ENCODE measurements around the gene STIM2.

Gene STIM2

GRCh38 chr4:26891054-26891453, 30.4 kb downstream of the STIM2 start:
- no peak overlapping the region for H3K9ac ChIP-seq (ENCODE audit: low read depth, low read length, poor library complexity, severe bottlenecking)
- H3F3A ChIP-seq (ENCODE audit: low read depth), result no peaks in the 10 kb centered on the region
- H3K4me1 ChIP-seq (ENCODE audit: insufficient read depth, low read length, poor library complexity, severe bottlenecking), result peaks cover 14% of the 10 kb centered on the region
- H2AFZ ChIP-seq (ENCODE audit: low read length), result no peak overlapping the region
- H3K79me2 ChIP-seq (ENCODE audit: insufficient read depth, low read length), result peaks cover 33% of the 10 kb centered on the region
- no peak overlapping the region for H3K4me3 ChIP-seq (ENCODE audit: low read length, poor library complexity, severe bottlenecking)
- peaks cover 4% of the 10 kb centered on the region for H4K20me1 ChIP-seq (ENCODE audit: insufficient read depth, low read length, poor library complexity, severe bottlenecking)
- TF ChIP-seq, protein P1, sequence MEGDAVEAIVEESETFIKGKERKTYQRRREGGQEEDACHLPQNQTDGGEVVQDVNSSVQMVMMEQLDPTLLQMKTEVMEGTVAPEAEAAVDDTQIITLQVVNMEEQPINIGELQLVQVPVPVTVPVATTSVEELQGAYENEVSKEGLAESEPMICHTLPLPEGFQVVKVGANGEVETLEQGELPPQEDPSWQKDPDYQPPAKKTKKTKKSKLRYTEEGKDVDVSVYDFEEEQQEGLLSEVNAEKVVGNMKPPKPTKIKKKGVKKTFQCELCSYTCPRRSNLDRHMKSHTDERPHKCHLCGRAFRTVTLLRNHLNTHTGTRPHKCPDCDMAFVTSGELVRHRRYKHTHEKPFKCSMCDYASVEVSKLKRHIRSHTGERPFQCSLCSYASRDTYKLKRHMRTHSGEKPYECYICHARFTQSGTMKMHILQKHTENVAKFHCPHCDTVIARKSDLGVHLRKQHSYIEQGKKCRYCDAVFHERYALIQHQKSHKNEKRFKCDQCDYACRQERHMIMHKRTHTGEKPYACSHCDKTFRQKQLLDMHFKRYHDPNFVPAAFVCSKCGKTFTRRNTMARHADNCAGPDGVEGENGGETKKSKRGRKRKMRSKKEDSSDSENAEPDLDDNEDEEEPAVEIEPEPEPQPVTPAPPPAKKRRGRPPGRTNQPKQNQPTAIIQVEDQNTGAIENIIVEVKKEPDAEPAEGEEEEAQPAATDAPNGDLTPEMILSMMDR (conservative IDR thresholded peaks at IDR 0.05; ENCODE audit: low read length), result no peak
- no peak for TF ChIP-seq EZH2phosphoT487 (IDR thresholded peaks at IDR 0.05; ENCODE audit: borderline replicate concordance)
- no peaks in the 10 kb centered on the region for H3K27me3 ChIP-seq (ENCODE audit: insufficient read depth, low read length, poor library complexity, severe bottlenecking)
- no peak overlapping the region for H3K4me2 ChIP-seq (ENCODE audit: low read depth, low read length, poor library complexity, severe bottlenecking)
- no peaks in the 10 kb centered on the region for H3K9me3 ChIP-seq (ENCODE audit: insufficient read depth, low read depth, low read length)
- no peaks in the 10 kb centered on the region for H3K36me3 ChIP-seq (ENCODE audit: insufficient read depth, low read length)
- no peaks in the 10 kb centered on the region for H3K9me2 ChIP-seq (replicated peaks; ENCODE audit: low read depth, low read length)

- Histone ChIP-seq H3K9me3 (ENCODE audit: insufficient read depth, low read depth, low read length) (no peaks in the 10 kb centered on the region), H3K27me3 (ENCODE audit: insufficient read depth, low read length, poor library complexity, severe bottlenecking) (no peaks in the 10 kb centered on the region), H3K4me3 (ENCODE audit: low read length, poor library complexity, severe bottlenecking) (no peak overlapping the region), H3K9me2 (replicated peaks; ENCODE audit: low read depth, low read length) (no peaks in the 10 kb centered on the region), H3K4me1 (ENCODE audit: insufficient read depth, low read length, poor library complexity, severe bottlenecking) (peaks cover 6% of the 10 kb centered on the region), H3K9ac (ENCODE audit: low read depth, low read length, poor library complexity, severe bottlenecking) (no peak overlapping the region), H2AFZ (ENCODE audit: low read length) (no peak overlapping the region), H4K20me1 (ENCODE audit: insufficient read depth, low read length, poor library complexity, severe bottlenecking) (peaks cover 2% of the 10 kb centered on the region), H3K79me2 (ENCODE audit: insufficient read depth, low read length) (peaks cover 25% of the 10 kb centered on the region; the same call in 1 of the 2 replicates), H3F3A (ENCODE audit: low read depth) (no peaks in the 10 kb centered on the region), H3K4me2 (ENCODE audit: low read depth, low read length, poor library complexity, severe bottlenecking) (no peak overlapping the region), H3K36me3 (ENCODE audit: insufficient read depth, low read length) (no peaks in the 10 kb centered on the region)
- TF ChIP-seq, protein P1 (conservative IDR thresholded peaks at IDR 0.05; ENCODE audit: low read length), result no peak
- TF ChIP-seq EZH2phosphoT487 (IDR thresholded peaks at IDR 0.05; ENCODE audit: borderline replicate concordance), result no peak
Observed at GRCh38 chr4:26891867-26892266, 31.2 kb downstream of the STIM2 start.

- H3F3A ChIP-seq (ENCODE audit: low read depth), result no peaks in the 10 kb centered on the region
- no peaks in the 10 kb centered on the region for H3K27me3 ChIP-seq (ENCODE audit: insufficient read depth, low read length, poor library complexity, severe bottlenecking)
- no peaks in the 10 kb centered on the region for H3K36me3 ChIP-seq (ENCODE audit: insufficient read depth, low read length)
- H2AFZ ChIP-seq (ENCODE audit: low read length), result no peak overlapping the region
- no peak overlapping the region for H3K9ac ChIP-seq (ENCODE audit: low read depth, low read length, poor library complexity, severe bottlenecking)
- no peaks in the 10 kb centered on the region for H3K4me1 ChIP-seq (ENCODE audit: insufficient read depth, low read length, poor library complexity, severe bottlenecking)
- H3K9me2 ChIP-seq (replicated peaks; ENCODE audit: low read depth, low read length), result no peaks in the 10 kb centered on the region
- no peak overlapping the region for H3K4me3 ChIP-seq (ENCODE audit: low read length, poor library complexity, severe bottlenecking)
- no peak for TF ChIP-seq EZH2phosphoT487 (IDR thresholded peaks at IDR 0.05; ENCODE audit: borderline replicate concordance)
- TF ChIP-seq, protein P1 (conservative IDR thresholded peaks at IDR 0.05; ENCODE audit: low read length), result no peak
- no peaks in the 10 kb centered on the region for H4K20me1 ChIP-seq (ENCODE audit: insufficient read depth, low read length, poor library complexity, severe bottlenecking)
- peaks cover 25% of the 10 kb centered on the region; the same call in 1 of the 2 replicates for H3K79me2 ChIP-seq (ENCODE audit: insufficient read depth, low read length)
- H3K4me2 ChIP-seq (ENCODE audit: low read depth, low read length, poor library complexity, severe bottlenecking), result no peak overlapping the region
- H3K9me3 ChIP-seq (ENCODE audit: insufficient read depth, low read depth, low read length), result no peaks in the 10 kb centered on the region
Observed at GRCh38 chr4:26892480-26893150, 32.0 kb downstream of the STIM2 start.
